Nasal cavity respiratory epithelium epithelial cell of viscerocranial mucosa (primary cell): ENCODE measurements around the gene SCAF11. TPM values are rescaled to one million over a fixed set of nuclear protein-coding genes. Genes with fewer than 3 reads are reported as not detected.

ENCODE experiments used
- total RNA-seq: library from RNA; depleted of rRNA; stranded (reverse); fragments of >200 nt; gene quantifications from 2 replicates; pipeline ENCODE4 v1.2.3, GENCODE V29; 2014

SCAF11 gene, protein sequence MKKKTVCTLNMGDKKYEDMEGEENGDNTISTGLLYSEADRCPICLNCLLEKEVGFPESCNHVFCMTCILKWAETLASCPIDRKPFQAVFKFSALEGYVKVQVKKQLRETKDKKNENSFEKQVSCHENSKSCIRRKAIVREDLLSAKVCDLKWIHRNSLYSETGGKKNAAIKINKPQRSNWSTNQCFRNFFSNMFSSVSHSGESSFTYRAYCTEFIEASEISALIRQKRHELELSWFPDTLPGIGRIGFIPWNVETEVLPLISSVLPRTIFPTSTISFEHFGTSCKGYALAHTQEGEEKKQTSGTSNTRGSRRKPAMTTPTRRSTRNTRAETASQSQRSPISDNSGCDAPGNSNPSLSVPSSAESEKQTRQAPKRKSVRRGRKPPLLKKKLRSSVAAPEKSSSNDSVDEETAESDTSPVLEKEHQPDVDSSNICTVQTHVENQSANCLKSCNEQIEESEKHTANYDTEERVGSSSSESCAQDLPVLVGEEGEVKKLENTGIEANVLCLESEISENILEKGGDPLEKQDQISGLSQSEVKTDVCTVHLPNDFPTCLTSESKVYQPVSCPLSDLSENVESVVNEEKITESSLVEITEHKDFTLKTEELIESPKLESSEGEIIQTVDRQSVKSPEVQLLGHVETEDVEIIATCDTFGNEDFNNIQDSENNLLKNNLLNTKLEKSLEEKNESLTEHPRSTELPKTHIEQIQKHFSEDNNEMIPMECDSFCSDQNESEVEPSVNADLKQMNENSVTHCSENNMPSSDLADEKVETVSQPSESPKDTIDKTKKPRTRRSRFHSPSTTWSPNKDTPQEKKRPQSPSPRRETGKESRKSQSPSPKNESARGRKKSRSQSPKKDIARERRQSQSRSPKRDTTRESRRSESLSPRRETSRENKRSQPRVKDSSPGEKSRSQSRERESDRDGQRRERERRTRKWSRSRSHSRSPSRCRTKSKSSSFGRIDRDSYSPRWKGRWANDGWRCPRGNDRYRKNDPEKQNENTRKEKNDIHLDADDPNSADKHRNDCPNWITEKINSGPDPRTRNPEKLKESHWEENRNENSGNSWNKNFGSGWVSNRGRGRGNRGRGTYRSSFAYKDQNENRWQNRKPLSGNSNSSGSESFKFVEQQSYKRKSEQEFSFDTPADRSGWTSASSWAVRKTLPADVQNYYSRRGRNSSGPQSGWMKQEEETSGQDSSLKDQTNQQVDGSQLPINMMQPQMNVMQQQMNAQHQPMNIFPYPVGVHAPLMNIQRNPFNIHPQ (N-terminal part only)
- 66.3 and 102 TPM in 2 replicates for total RNA-seq

GRCh38 chr12:45990468-45991283 lies at the start of gene SCAF11:
Gene SCAF11, minus strand, starts transcription at chr12:45990574. Its CDS starts 26,407 bp downstream, at chr12:45964167.

